ENCODE measurements around the gene MRPL57. TPM values are rescaled to one million over a fixed set of nuclear protein-coding genes. Genes with fewer than 3 reads are reported as not detected.

The MRPL57 gene
- total and polyA plus RNA-seq, 4 donors, result 14.6 to 49.4 (median 21.6) TPM

DNA sequence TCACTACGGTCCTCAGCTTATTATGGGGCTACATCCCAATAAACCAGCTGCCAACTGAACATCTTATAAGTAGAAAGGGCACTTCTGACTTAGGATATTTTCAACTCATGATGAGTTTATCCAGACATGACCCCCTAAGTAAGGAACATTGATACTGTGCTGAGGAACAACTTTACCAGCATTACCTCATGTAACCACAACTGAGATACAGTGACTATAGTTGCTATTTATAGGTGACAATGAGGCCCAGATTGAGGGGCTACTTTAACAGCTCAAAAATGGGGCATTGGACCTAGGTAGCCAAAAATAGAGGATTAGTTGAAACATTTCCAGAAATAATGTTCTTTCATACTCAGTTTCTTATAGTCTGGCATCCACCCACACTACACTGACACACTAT, 26.9 kb upstream of the MRPL57 start:
- WGBS, result 93% methylated on average over 1 of the region's 1 CpG
- no peak overlapping the region for H3K9ac ChIP-seq (ENCODE audit: low read depth in 1 of 2, low read length in 2 of 2)
- H3K4me3 ChIP-seq (ENCODE audit: low read depth in 1 of 3, low read length in 3 of 3), result no peak overlapping the region
- no peak overlapping the region for H3K27ac ChIP-seq (ENCODE audit: low read depth in 1 of 2, low read length in 2 of 2)
- H3K4me1 ChIP-seq (ENCODE audit: control insufficient read depth in 4 of 4, insufficient read depth in 4 of 4, low read length in 3 of 4), result no peaks in the 10 kb centered on the region
- no peaks in the 10 kb centered on the region for H3K27me3 ChIP-seq (ENCODE audit: control insufficient read depth in 4 of 4, insufficient read depth in 4 of 4, low read length in 3 of 4)
- no peaks in the 10 kb centered on the region for H3K9me3 ChIP-seq (ENCODE audit: control insufficient read depth in 4 of 4, low read length in 3 of 4)
- peaks cover 4 to 16% (median 11%) of the 10 kb centered on the region in 4 donors for H3K36me3 ChIP-seq (ENCODE audit: control insufficient read depth in 4 of 4, insufficient read depth in 3 of 4, low read depth in 1 of 4, low read length in 3 of 4)
- no peak for DNase-seq (ENCODE audit: low spot score)
- TF ChIP-seq GABPA (IDR thresholded peaks at IDR 0.05 in 1 of 2, conservative IDR thresholded peaks at IDR 0.05 in 1 of 2) (no peak), HNF4G (IDR thresholded peaks at IDR 0.05) (no peak), NR2F2 (IDR thresholded peaks at IDR 0.05) (no peak), RXRA (IDR thresholded peaks at IDR 0.05) (no peak), TAF1 (conservative IDR thresholded peaks at IDR 0.05) (no peak), YY1 (IDR thresholded peaks at IDR 0.05) (no peak)
- TF ChIP-seq, protein P1, sequence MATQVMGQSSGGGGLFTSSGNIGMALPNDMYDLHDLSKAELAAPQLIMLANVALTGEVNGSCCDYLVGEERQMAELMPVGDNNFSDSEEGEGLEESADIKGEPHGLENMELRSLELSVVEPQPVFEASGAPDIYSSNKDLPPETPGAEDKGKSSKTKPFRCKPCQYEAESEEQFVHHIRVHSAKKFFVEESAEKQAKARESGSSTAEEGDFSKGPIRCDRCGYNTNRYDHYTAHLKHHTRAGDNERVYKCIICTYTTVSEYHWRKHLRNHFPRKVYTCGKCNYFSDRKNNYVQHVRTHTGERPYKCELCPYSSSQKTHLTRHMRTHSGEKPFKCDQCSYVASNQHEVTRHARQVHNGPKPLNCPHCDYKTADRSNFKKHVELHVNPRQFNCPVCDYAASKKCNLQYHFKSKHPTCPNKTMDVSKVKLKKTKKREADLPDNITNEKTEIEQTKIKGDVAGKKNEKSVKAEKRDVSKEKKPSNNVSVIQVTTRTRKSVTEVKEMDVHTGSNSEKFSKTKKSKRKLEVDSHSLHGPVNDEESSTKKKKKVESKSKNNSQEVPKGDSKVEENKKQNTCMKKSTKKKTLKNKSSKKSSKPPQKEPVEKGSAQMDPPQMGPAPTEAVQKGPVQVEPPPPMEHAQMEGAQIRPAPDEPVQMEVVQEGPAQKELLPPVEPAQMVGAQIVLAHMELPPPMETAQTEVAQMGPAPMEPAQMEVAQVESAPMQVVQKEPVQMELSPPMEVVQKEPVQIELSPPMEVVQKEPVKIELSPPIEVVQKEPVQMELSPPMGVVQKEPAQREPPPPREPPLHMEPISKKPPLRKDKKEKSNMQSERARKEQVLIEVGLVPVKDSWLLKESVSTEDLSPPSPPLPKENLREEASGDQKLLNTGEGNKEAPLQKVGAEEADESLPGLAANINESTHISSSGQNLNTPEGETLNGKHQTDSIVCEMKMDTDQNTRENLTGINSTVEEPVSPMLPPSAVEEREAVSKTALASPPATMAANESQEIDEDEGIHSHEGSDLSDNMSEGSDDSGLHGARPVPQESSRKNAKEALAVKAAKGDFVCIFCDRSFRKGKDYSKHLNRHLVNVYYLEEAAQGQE (IDR thresholded peaks at IDR 0.05), result no peak
- TF ChIP-seq, protein P2, sequence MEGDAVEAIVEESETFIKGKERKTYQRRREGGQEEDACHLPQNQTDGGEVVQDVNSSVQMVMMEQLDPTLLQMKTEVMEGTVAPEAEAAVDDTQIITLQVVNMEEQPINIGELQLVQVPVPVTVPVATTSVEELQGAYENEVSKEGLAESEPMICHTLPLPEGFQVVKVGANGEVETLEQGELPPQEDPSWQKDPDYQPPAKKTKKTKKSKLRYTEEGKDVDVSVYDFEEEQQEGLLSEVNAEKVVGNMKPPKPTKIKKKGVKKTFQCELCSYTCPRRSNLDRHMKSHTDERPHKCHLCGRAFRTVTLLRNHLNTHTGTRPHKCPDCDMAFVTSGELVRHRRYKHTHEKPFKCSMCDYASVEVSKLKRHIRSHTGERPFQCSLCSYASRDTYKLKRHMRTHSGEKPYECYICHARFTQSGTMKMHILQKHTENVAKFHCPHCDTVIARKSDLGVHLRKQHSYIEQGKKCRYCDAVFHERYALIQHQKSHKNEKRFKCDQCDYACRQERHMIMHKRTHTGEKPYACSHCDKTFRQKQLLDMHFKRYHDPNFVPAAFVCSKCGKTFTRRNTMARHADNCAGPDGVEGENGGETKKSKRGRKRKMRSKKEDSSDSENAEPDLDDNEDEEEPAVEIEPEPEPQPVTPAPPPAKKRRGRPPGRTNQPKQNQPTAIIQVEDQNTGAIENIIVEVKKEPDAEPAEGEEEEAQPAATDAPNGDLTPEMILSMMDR (IDR thresholded peaks at IDR 0.05; ENCODE audit: low read depth, low read length, missing input control), result no peak
- TF ChIP-seq, protein P3, sequence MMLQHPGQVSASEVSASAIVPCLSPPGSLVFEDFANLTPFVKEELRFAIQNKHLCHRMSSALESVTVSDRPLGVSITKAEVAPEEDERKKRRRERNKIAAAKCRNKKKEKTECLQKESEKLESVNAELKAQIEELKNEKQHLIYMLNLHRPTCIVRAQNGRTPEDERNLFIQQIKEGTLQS (IDR thresholded peaks at IDR 0.05), result no peak

DNA sequence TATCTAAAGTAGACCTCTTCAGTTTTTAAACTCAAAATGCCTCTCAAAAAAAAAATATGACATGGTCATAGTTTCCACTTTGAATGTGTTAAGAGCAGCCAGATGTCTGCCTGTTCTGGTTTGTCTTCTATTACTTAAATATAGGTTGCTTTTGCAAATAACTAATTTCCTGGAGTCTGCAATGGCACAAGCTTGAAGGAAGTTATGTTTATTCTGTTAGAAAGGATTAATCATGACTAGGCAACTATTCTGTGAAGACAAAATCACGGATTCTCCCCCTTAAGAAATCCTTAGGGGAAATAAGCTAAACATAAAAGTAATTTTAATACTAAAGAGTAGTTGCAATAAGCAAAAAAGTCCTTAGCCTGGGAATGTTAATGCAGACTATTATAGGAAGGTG, 26.4 kb upstream of the MRPL57 start:
- Histone ChIP-seq H3K27ac (ENCODE audit: low read depth in 1 of 2, low read length in 2 of 2) (no peak overlapping the region), H3K4me1 (ENCODE audit: control insufficient read depth in 4 of 4, insufficient read depth in 4 of 4, low read length in 3 of 4) (no peaks in the 10 kb centered on the region), H3K9ac (ENCODE audit: low read depth in 1 of 2, low read length in 2 of 2) (no peak overlapping the region), H3K36me3 (ENCODE audit: control insufficient read depth in 4 of 4, insufficient read depth in 3 of 4, low read depth in 1 of 4, low read length in 3 of 4) (peaks cover 4 to 16% (median 11%) of the 10 kb centered on the region in 4 donors), H3K4me3 (ENCODE audit: low read depth in 1 of 3, low read length in 3 of 3) (no peak overlapping the region), H3K27me3 (ENCODE audit: control insufficient read depth in 4 of 4, insufficient read depth in 4 of 4, low read length in 3 of 4) (no peaks in the 10 kb centered on the region), H3K9me3 (ENCODE audit: control insufficient read depth in 4 of 4, low read length in 3 of 4) (no peaks in the 10 kb centered on the region)
- 78% methylated on average over 1 of the region's 1 CpG for WGBS
- no peak for DNase-seq (ENCODE audit: low spot score)
- TF ChIP-seq FOXA2 (IDR thresholded peaks at IDR 0.05) (no peak), YY1 (IDR thresholded peaks at IDR 0.05) (no peak), EGR1 (IDR thresholded peaks at IDR 0.05; ENCODE audit: low read depth in 2 of 2) (no peak), JUND (IDR thresholded peaks at IDR 0.05) (no peak), GABPA (IDR thresholded peaks at IDR 0.05 in 1 of 2, conservative IDR thresholded peaks at IDR 0.05 in 1 of 2) (no peak), SP1 (IDR thresholded peaks at IDR 0.05) (no peak), TAF1 (conservative IDR thresholded peaks at IDR 0.05) (no peak), RXRA (IDR thresholded peaks at IDR 0.05) (no peak), NR2F2 (IDR thresholded peaks at IDR 0.05) (no peak), RAD21 (IDR thresholded peaks at IDR 0.05) (no peak), HNF4A (conservative IDR thresholded peaks at IDR 0.05) (no peak), HNF4G (IDR thresholded peaks at IDR 0.05) (no peak)
- TF ChIP-seq, protein P4, sequence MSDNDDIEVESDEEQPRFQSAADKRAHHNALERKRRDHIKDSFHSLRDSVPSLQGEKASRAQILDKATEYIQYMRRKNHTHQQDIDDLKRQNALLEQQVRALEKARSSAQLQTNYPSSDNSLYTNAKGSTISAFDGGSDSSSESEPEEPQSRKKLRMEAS (IDR thresholded peaks at IDR 0.05), result no peak
- TF ChIP-seq, protein P5, sequence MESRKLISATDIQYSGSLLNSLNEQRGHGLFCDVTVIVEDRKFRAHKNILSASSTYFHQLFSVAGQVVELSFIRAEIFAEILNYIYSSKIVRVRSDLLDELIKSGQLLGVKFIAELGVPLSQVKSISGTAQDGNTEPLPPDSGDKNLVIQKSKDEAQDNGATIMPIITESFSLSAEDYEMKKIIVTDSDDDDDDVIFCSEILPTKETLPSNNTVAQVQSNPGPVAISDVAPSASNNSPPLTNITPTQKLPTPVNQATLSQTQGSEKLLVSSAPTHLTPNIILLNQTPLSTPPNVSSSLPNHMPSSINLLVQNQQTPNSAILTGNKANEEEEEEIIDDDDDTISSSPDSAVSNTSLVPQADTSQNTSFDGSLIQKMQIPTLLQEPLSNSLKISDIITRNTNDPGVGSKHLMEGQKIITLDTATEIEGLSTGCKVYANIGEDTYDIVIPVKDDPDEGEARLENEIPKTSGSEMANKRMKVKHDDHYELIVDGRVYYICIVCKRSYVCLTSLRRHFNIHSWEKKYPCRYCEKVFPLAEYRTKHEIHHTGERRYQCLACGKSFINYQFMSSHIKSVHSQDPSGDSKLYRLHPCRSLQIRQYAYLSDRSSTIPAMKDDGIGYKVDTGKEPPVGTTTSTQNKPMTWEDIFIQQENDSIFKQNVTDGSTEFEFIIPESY (IDR thresholded peaks at IDR 0.05), result no peak
- TF ChIP-seq, protein P2 (IDR thresholded peaks at IDR 0.05; ENCODE audit: low read depth, low read length, missing input control), result no peak
- TF ChIP-seq, protein P1 (IDR thresholded peaks at IDR 0.05), result no peak
- TF ChIP-seq, protein P3 (IDR thresholded peaks at IDR 0.05), result no peak
